CD4-positive, alpha-beta T cell treated with Interleukin-1 beta for 1 hour (primary cell): ENCODE measurements around the gene FBLN5.
A peak's percentile ranks its signal among the peaks of the same experiment; 100 is the strongest.

Source experiments
- DNase-seq, 2 donors: peaks; one replicate each; pipeline ENCODE4 v3.0.0-alpha.2; 2020 to 2022

Gene FBLN5

GRCh38 chr14:91945751-91946621 lies 1.5 kb downstream of the FBLN5 start:
- DNase-seq = no peak

GRCh38 chr14:91942946-91943345 lies 4.5 kb downstream of the FBLN5 start:
- DNase-seq = no peak

DNA sequence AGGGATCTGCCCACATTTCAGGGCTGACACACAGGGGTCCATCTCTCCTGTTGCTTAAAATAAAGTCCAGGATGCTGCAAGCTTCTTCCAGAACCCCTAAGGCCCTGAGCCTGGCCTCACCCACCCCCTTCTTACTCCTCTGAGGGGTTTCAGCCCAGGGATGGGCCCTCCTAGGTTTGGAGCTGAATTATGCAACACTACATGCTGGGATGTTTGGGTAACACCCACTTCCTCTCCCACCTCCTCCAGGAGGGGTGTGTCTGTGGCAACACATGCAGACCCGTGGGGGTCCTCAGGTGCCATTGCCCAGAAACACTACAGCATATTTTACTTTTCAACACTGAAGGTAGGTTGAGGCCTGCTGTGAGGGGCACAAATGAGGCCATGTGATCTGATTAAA lies 5.4 kb downstream of the FBLN5 start:
- DNase-seq = no peak

DNA sequence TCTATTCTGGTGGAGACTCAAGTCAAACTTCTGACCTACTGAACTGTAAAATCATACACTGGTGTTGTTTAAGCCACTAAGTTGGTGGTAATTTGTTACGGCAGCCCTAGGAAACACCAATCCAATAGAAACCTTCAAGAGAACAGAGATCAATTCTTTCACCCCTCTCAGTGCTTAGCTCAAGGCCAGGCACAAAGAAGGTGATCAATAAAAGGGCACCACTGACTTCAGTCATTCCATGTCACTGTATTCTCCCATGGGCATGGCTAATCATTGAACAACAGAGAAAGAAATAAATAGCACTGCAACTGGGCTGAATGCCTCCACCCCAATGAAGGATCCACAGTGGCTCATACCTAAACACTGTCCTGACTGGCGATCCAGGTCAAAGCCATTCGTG lies 7.3 kb downstream of the FBLN5 start:
- no peak for DNase-seq

DNA sequence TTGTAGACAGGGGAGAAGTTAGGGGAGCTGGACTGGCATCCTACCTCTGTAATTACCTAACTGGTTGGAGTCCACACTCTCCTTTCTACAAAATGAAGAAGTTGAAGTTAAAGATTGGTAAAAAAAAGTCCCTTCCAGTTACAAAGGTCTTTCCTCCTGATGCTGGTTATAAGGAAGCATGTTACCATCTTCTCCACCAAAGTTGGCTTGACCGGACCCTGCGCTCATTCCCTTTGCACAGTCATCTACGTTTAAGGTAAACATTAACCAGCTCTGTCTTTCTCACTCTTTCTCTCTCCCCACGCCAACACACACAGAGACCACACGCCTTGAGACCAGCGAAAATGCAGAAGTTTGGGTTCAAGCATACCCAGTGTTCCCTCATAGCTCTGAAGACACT lies 11.9 kb downstream of the FBLN5 start:
- DNase-seq = no peak

- DNase-seq = no peak
Measured at GRCh38 chr14:91934554-91935285, 12.8 kb downstream of the FBLN5 start.

DNA sequence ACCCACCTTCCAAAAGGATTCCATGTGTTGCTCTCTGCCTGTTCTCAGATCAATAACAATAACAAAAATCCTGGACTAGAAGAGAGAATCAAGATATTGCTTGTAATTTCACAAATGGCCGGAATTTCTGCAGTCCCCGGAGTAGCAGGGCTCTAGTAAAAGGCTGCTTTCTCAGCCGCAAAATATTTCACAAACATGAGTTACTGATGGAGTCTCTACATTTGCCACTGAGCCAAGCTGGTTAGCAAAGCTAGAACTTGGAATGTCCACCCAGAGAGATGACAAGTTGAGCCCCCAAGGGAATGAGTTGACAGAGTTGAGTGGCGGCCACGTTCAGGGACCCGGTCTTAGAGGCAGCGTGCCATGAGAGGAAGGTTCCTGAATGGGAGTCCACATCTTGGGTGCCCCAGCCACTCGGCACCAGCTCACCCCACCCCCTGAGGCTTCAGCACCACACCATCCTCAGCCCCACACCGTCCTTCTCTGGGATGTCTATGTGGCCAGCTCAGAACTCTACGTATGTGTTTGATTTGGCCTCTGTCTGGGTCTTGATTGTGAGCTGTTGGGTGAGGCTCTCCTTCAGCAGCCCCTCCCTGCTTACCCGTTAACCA lies 15.9 kb downstream of the FBLN5 start:
- no peak for DNase-seq

- no peak for DNase-seq
Measured at GRCh38 chr14:91929700-91930099, 17.8 kb downstream of the FBLN5 start.

- DNase-seq = no peak
Measured at GRCh38 chr14:91927800-91928199, 19.7 kb downstream of the FBLN5 start.

DNA sequence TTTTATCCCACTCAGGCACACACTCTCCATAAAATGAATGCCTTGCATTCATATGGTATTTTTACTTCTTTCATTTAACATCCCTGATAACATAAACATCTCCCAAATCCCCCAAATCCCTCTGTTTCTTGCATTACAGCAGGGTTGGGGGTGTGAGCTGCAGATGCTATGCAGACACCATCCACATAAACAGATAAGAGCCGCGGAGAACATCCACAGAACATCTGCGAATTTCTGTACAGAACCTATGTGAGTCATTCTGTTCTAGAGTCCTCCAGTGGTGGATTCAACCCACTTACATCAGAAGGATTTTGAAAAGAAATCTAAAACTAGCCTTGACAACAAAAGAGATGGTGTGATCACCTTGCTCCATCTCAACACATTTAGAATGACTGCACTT lies 20.3 kb downstream of the FBLN5 start:
- no peak for DNase-seq

DNA sequence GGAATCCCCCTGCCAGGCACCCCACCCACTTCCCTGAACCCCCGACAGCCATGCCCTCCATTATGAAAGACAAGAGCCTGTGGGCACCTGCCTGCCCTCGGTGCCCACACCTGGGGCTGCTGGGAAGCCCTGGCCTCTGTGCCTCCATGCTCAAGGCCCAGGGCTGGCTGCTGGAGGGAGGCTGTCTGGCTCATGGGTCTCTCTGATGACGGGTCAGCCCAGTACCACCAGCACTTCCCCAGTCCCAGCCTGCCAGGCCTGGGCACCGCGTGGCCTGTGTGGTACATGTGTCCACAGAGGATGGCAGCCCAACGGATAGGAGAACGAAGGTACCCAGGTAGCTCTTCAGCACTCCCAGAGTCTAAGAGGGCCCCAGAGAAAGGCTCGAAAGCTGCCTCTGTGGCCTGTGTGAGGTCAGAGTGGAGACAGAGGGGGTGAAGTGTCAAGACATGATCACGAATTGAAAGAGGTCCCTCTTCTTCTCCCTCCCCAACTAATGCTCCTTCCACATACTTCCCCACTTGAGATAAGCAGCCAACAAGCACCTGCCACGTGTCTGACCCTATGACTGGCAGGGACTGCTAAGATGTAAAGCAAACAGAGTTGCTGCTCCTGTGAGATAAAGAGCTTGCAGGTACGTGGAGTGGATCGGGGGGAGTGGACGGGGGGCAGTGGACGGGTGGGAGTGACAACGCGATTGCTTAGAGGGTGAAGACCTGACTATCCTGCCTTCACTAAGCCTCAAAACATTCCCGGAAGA lies 21.2 kb downstream of the FBLN5 start:
- no peak for DNase-seq

DNA sequence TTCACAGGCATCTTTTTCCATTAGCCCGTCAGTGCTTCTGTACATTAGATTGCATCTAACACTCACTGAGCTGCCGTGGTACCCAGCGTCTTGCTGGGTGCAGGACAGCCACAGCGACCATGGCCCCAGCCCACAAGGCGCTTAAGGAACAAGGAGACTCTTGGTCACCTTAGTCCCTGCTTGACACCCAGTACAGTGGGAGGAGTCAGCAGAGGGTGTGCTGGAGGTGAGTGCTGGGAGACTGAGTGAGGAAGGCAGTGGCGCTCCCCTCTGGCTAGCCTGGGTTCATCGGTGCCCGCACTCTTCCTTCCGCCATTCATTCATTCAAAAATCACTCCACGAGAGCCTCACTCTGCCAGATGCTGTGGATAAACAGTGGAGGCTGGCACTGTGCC lies 21.8 kb downstream of the FBLN5 start:
- no peak for DNase-seq

GRCh38 chr14:91925001-91925726 lies 22.3 kb downstream of the FBLN5 start:
- DNase-seq = no peak

DNA sequence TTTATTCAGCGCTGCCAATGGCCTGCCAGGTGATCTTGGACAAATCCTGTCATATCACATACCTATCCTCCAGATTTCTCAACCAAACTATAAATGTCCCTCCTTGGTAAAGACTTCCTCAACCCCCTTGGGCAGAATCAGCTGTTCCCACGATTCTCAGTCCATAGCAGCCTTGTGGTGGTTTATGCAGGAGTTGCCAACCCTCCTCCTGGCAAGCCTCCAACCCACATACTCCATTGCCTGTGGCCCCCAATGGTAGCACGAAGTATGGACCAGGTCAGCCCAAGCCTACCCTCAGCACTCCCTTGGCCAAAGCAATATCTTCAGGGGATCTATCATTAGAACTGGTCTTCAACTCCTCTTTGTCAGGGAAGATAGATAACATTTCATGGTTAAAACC lies 27.0 kb downstream of the FBLN5 start:
- no peak for DNase-seq

GRCh38 chr14:91919814-91920213 lies 27.7 kb downstream of the FBLN5 start:
- DNase-seq = no peak

DNA sequence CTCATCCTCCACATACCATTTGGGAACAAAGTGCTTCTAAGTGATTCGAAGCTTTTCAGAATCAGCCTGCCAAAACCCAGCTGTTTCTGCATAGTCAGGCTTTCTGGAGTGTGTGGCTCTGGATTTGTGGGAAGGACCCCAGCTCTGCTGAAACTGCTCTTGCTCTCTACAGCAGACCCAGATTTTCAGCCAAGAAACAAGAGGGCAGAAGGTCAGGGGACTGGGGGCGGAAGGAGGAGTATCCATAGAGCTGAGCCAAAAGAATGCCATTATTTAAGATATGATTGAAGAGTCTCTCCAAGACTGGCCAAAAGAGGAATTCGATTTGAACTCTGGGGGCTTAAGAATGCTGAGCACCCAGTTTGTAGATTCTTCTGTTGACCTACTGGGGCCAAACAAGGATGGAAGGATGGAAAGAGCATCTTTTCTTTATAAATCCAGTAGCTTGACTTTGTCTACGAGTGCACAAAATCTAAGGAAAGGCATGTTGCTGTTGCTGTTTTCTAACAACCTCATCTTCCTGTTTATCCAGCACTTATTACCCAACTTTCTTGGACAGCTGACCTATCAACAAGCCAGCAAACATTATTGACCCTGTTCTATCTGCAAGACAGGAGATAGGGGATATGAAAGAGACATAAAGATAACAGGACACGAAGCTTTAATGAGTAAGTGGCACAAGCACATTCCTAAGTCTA lies 29.2 kb downstream of the FBLN5 start:
- no peak for DNase-seq

DNA sequence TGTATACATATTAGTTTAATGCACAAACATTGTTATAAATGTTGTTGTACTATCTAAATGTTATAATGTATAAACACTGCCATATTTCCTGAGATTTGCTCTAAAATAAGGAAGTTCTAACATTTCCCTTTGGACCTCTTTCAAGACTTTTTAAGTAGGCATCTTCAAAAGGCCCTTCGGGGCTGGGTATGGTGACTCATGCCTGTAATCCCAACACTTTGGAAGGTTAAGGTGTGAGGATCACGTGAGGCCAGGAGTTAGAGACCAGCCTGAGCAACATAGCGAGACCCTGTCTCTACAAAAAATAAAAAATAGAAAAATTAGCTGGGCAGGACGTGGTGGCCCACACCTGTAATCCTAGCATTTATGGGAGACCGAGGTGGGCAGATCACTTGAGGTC lies 35.5 kb downstream of the FBLN5 start:
- no peak for DNase-seq

GRCh38 chr14:91911474-91912032 lies 35.9 kb downstream of the FBLN5 start:
- DNase-seq = peak; percentile 57 to 58

DNA sequence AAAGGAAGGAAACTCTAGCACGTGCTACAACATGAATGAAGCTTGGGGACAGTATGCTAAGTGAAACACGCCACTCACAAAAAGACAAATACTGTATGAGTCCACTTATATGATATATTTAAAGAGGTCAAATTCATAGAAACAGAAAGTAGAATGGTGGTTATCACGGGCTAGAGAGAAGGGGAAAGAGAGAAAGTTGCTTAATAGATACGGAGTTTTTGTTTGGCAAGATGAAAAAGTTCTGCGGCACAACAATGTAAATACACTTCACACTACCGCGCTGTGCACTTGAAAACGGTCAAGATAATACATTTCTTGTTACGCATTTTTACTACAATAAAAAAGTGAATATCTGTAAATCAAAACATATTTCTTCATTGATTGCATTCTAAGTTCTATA lies 37.3 kb downstream of the FBLN5 start:
- DNase-seq = no peak

DNA sequence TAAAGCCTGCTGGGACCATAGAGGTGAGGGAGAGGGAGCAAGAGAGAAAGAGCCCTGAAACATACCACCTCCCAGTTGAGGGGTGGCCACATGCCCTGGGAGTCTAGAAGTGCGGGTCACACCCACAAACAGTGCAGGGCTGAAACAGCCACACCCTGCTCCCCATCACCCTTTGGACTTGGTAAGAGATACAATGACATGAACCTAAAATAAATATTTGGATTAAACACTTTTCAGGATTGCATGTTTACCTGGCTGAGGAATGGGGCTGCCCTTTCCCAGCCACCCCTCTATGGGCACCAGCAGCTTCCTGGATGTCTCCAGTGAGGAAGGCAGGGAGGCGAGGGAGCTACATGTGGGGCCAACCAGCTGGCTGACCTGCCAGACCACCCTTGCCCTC lies 41.1 kb downstream of the FBLN5 start:
- no peak for DNase-seq

- DNase-seq = no peak
Measured at GRCh38 chr14:91904956-91905645, 42.4 kb downstream of the FBLN5 start.
